H9 (cell line): ENCODE measurements around the gene IL1RN. TPM values are rescaled to one million over a fixed set of nuclear protein-coding genes. Genes with fewer than 3 reads are reported as not detected.

Experiments
- DNase-seq: peaks from one replicate; pipeline ENCODE4 v3.0.0-alpha.2; 2017
- H2AFZ ChIP-seq: one replicate; pipeline ENCODE4 v1.6.1; 2013; ENCODE audit warnings: mild to moderate bottlenecking, low read length, control low read depth, moderate library complexity
- H2AK5ac ChIP-seq: 2 replicates; pipeline ENCODE4 v1.6.1; 2013; ENCODE audit warnings: low read length, control low read depth, mixed read lengths; ENCODE audit not compliant: insufficient read length
- H2BK120ac ChIP-seq: one replicate; pipeline ENCODE4 v1.6.1; 2013; ENCODE audit warnings: low read depth, mild to moderate bottlenecking, low read length, control low read depth, inconsistent platforms; ENCODE audit not compliant: poor library complexity, severe bottlenecking
- H2BK12ac ChIP-seq: 2 replicates; pipeline ENCODE4 v1.6.1; 2013; ENCODE audit warnings: low read length, control low read depth, mixed read lengths, low read depth; ENCODE audit not compliant: insufficient read length
- H2BK15ac ChIP-seq: 2 replicates; pipeline ENCODE4 v1.6.1; 2013; ENCODE audit warnings: low read depth, low read length, control low read depth
- H2BK20ac ChIP-seq: one replicate; pipeline ENCODE4 v1.6.1; 2013; ENCODE audit warnings: low read depth, mild to moderate bottlenecking, low read length, control low read depth, inconsistent platforms; ENCODE audit not compliant: poor library complexity, severe bottlenecking
- H2BK5ac ChIP-seq: 2 replicates; pipeline ENCODE4 v1.6.1; 2013; ENCODE audit warnings: low read length, control low read depth, mixed read lengths; ENCODE audit not compliant: insufficient read length
- H3K14ac ChIP-seq: 2 replicates; pipeline ENCODE4 v1.6.1; 2013; ENCODE audit warnings: low read length, control low read depth; ENCODE audit not compliant: insufficient read depth
- H3K18ac ChIP-seq: 2 replicates; pipeline ENCODE4 v1.6.1; 2013; ENCODE audit warnings: low read depth, mild to moderate bottlenecking, mixed read lengths, low read length, control low read depth; ENCODE audit not compliant: insufficient read length
- H3K23ac ChIP-seq: 2 replicates; pipeline ENCODE4 v1.6.1; 2013; ENCODE audit warnings: low read length, control low read depth, mixed read lengths, low read depth; ENCODE audit not compliant: insufficient read length
- H3K23me2 ChIP-seq: 2 replicates; pipeline ENCODE4 v1.6.1; 2013; ENCODE audit warnings: low read depth, mild to moderate bottlenecking, mixed read lengths, low read length, control low read depth; ENCODE audit not compliant: insufficient read length, poor library complexity, severe bottlenecking
- H3K27ac ChIP-seq: 2 replicates; pipeline ENCODE4 v1.5.1; 2013; ENCODE audit warnings: low read length, control low read depth, mixed read lengths, low read depth; ENCODE audit not compliant: insufficient read length
- H3K27me3 ChIP-seq: 2 replicates; pipeline ENCODE4 v1.6.1; 2013; ENCODE audit warnings: low read length, control low read depth, inconsistent platforms; ENCODE audit not compliant: insufficient read depth
- H3K4ac ChIP-seq: 2 replicates; pipeline ENCODE4 v1.6.1; 2013; ENCODE audit warnings: low read depth, mild to moderate bottlenecking, control low read depth, inconsistent platforms, low read length, moderate library complexity
- H3K4me1 ChIP-seq: 2 replicates; pipeline ENCODE4 v1.6.1; 2013; ENCODE audit warnings: low read length, control low read depth, inconsistent platforms; ENCODE audit not compliant: insufficient read depth
- H3K4me2 ChIP-seq: 2 replicates; pipeline ENCODE4 v1.6.1; 2013; ENCODE audit warnings: low read length, control low read depth, mixed read lengths; ENCODE audit not compliant: insufficient read length, insufficient read depth
- H3K56ac ChIP-seq: 2 replicates; pipeline ENCODE4 v1.6.1; 2013; ENCODE audit warnings: low read depth, mild to moderate bottlenecking, mixed read lengths, low read length, control low read depth; ENCODE audit not compliant: insufficient read length
- H3K79me1 ChIP-seq: 2 replicates; pipeline ENCODE4 v1.6.1; 2013; ENCODE audit warnings: low read depth, mild to moderate bottlenecking, moderate library complexity, low read length, control low read depth, inconsistent platforms; ENCODE audit not compliant: insufficient read depth, poor library complexity, severe bottlenecking
- H3K79me2 ChIP-seq: 2 replicates; pipeline ENCODE4 v1.6.1; 2013; ENCODE audit warnings: low read length, control low read depth, inconsistent platforms; ENCODE audit not compliant: insufficient read depth
- H3K9ac ChIP-seq: 2 replicates; pipeline ENCODE4 v1.6.1; 2013; ENCODE audit warnings: low read length, control low read depth, mixed read lengths; ENCODE audit not compliant: insufficient read length; ENCODE audit errors: extremely low read depth
- H3K9me3 ChIP-seq: one replicate; pipeline ENCODE4 v1.6.1; 2013; ENCODE audit warnings: low read depth, low read length, inconsistent platforms; ENCODE audit not compliant: control insufficient read depth
- H3T11ph ChIP-seq: one replicate; pipeline ENCODE4 v1.6.1; 2013; ENCODE audit warnings: mild to moderate bottlenecking, low read length, control low read depth, inconsistent platforms
- H4K20me1 ChIP-seq: one replicate; pipeline ENCODE4 v1.6.1; 2013; ENCODE audit not compliant: control insufficient read depth, insufficient read length, insufficient read depth
- H4K5ac ChIP-seq: 2 replicates; pipeline ENCODE4 v1.6.1; 2013; ENCODE audit warnings: low read depth, mild to moderate bottlenecking, mixed read lengths, low read length, control low read depth; ENCODE audit not compliant: insufficient read length
- H4K8ac ChIP-seq: replicated peaks from 2 replicates; pipeline ENCODE4 v1.6.1; 2013; ENCODE audit warnings: low read length, control low read depth, mixed read lengths, low read depth; ENCODE audit not compliant: insufficient read length
- H4K91ac ChIP-seq: 2 replicates; pipeline ENCODE4 v1.6.1; 2013; ENCODE audit warnings: low read depth, mild to moderate bottlenecking, moderate library complexity, mixed read lengths, low read length, control low read depth; ENCODE audit not compliant: insufficient read length
- H3K27ac Mint-ChIP-seq, 3 experiments: 2 replicates in 2 of 3; 3 replicates in 1 of 3; pipeline ENCODE4 v1.8.0; 2020 to 2021; ENCODE audit warnings: mixed read lengths in 3 of 3, mild to moderate bottlenecking in 1 of 3, moderate library complexity in 1 of 3
- H3K27me3 Mint-ChIP-seq: 2 replicates; pipeline ENCODE4 v1.8.0; 2021; ENCODE audit warnings: low read depth, mild to moderate bottlenecking, moderate library complexity, mixed read lengths
- H3K36me3 Mint-ChIP-seq, 3 experiments: 2 replicates in 2 of 3; 3 replicates in 1 of 3; pipeline ENCODE4 v1.8.0; 2020 to 2021; ENCODE audit warnings: low read depth in 3 of 3, mixed read lengths in 3 of 3; ENCODE audit not compliant: insufficient read depth in 1 of 3
- H3K4me1 Mint-ChIP-seq, 2 experiments: 2 replicates each; pipeline ENCODE4 v1.8.0; 2020; ENCODE audit warnings: mixed read lengths in 2 of 2
- H3K4me3 Mint-ChIP-seq, 2 experiments: 2 replicates in 1 of 2; 3 replicates in 1 of 2; pipeline ENCODE4 v1.8.0; 2020 to 2021; ENCODE audit warnings: mild to moderate bottlenecking in 2 of 2, mixed read lengths in 2 of 2, moderate library complexity in 1 of 2
- H3K9me3 Mint-ChIP-seq, 2 experiments: 2 replicates in 1 of 2; 3 replicates in 1 of 2; pipeline ENCODE4 v1.8.0; 2020; ENCODE audit warnings: mild to moderate bottlenecking in 2 of 2, mixed read lengths in 2 of 2, moderate library complexity in 1 of 2
- WGBS: extraction: QIAGEN DNeasy Blood & Tissue Kit; methylation state at CpG from one replicate; pipeline ENCODE4 v1.1.7; 2013; ENCODE audit warnings: missing lambda C conversion rate, low lambda C conversion rate, mixed read lengths; ENCODE audit not compliant: insufficient read length; ENCODE audit errors: extremely low coverage; 5-methylcytosine and 5-hydroxymethylcytosine counted together
- total RNA-seq: library from RNA; stranded (reverse); gene quantifications from 2 replicates; pipeline ENCODE4 v1.2.1, GENCODE V29; 2021
- TF ChIP-seq, protein P1 (sequence below): fragments of 200-600 bp; sonication (generic); conservative IDR thresholded peaks from 3 replicates; pipeline ENCODE4 v1.8.0; 2021; ENCODE audit warnings: antibody characterized with exemption, mild to moderate bottlenecking

The IL1RN gene
- total RNA-seq, 1 experiment from 2014 or later: not detected

DNA sequence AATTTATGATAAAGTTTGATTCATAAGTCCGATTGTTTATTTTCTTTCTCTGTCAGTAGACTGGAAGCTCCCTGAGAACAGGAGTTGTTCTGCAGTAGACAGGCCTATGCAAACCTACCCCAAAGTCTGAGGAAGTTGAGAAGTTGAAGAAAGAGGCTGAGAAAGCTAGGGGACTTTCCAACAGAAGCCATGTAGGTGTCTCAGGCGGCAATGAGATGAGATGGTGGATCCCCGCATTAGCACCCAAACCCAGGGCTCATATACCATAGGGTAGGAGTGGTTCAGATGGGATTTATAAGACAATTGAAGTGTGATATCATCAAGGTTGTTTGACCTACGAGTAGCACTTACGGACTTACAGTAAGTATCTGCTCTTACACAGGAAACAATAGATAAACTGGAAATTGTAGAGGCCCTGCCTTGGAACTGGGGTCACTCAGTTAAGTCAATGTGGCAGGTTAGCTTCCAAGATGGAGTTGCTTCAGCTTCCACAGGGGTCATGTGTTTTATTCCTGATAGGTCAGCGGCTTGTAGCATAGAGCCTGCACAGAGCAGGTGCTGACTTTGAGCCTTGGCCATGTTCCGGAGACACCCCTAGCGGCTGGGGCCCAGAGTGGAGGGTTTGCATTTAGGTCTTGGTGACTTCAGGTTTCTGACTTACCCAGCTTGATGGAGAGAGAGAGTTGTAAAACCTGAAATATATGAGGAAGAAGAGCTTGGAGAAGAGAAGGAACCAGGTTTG lies 44.1 kb downstream of the IL1RN start:
- no peaks in the 10 kb centered on the region; the same call in 1 of the 2 replicates for H3K4me1 ChIP-seq
- H2BK5ac ChIP-seq: no peak overlapping the region
- H2BK15ac ChIP-seq: no peak overlapping the region
- Mint-ChIP-seq H3K4me3 (no peak overlapping the region), H3K4me1 (peaks cover 15% of the 10 kb centered on the region in 2 experiments), H3K27me3 (peaks cover 10% of the 10 kb centered on the region), H3K9me3 (no peaks in the 10 kb centered on the region; a peak in 1 of 5 replicates), H3K27ac (no peak overlapping the region), H3K36me3 (no peaks in the 10 kb centered on the region; a peak in 2 of 7 replicates)
- no peak overlapping the region for H3K27ac ChIP-seq
- no peaks in the 10 kb centered on the region for H3K23me2 ChIP-seq
- no peak overlapping the region for H3K23ac ChIP-seq
- DNase-seq: no peak
- H4K8ac ChIP-seq: no peak overlapping the region
- no peak overlapping the region for H2AK5ac ChIP-seq
- WGBS: no CpG with 5 or more reads among the region's 8 CpGs
- H2BK20ac ChIP-seq: no peak overlapping the region
- H3K14ac ChIP-seq: no peak overlapping the region
- H4K5ac ChIP-seq: no peak overlapping the region
- no peaks in the 10 kb centered on the region for H3K9me3 ChIP-seq
- H3K4ac ChIP-seq: no peak overlapping the region
- no peaks in the 10 kb centered on the region for H3K79me2 ChIP-seq
- no peak overlapping the region for H2BK12ac ChIP-seq
- H3K18ac ChIP-seq: no peak overlapping the region
- no peak overlapping the region for H3T11ph ChIP-seq
- no peak overlapping the region for H2BK120ac ChIP-seq
- no peak overlapping the region for H3K4me2 ChIP-seq
- no peak overlapping the region for H2AFZ ChIP-seq
- H3K9ac ChIP-seq: no peak overlapping the region
- TF ChIP-seq, protein P1, sequence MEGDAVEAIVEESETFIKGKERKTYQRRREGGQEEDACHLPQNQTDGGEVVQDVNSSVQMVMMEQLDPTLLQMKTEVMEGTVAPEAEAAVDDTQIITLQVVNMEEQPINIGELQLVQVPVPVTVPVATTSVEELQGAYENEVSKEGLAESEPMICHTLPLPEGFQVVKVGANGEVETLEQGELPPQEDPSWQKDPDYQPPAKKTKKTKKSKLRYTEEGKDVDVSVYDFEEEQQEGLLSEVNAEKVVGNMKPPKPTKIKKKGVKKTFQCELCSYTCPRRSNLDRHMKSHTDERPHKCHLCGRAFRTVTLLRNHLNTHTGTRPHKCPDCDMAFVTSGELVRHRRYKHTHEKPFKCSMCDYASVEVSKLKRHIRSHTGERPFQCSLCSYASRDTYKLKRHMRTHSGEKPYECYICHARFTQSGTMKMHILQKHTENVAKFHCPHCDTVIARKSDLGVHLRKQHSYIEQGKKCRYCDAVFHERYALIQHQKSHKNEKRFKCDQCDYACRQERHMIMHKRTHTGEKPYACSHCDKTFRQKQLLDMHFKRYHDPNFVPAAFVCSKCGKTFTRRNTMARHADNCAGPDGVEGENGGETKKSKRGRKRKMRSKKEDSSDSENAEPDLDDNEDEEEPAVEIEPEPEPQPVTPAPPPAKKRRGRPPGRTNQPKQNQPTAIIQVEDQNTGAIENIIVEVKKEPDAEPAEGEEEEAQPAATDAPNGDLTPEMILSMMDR: no peak
- no peaks in the 10 kb centered on the region for H3K27me3 ChIP-seq
- no peak overlapping the region for H4K91ac ChIP-seq
- no peak overlapping the region for H3K56ac ChIP-seq
- no peaks in the 10 kb centered on the region for H3K79me1 ChIP-seq
- H4K20me1 ChIP-seq: no peaks in the 10 kb centered on the region
